ENCODE data around the gene ESR1. TPM values are rescaled to one million over a fixed set of nuclear protein-coding genes. Genes with fewer than 3 reads are reported as not detected.

The ESR1 gene
- total RNA-seq (2021) (0.32 to 1.3 TPM (median 0.98 TPM) in 3 replicates), Bru-seq, nascent RNA (percentile 23 among the genes with signal in this experiment)
- long read RNA-seq, experiment 1, partial matches to known transcripts, result 0 of 1 reads
- long read RNA-seq, experiment 1, other reads (novel, unspliced or antisense), result 1 of 1 reads
- long read RNA-seq, experiment 2, result 0 reads
- long read RNA-seq, experiment 3, result 0 reads

DNA sequence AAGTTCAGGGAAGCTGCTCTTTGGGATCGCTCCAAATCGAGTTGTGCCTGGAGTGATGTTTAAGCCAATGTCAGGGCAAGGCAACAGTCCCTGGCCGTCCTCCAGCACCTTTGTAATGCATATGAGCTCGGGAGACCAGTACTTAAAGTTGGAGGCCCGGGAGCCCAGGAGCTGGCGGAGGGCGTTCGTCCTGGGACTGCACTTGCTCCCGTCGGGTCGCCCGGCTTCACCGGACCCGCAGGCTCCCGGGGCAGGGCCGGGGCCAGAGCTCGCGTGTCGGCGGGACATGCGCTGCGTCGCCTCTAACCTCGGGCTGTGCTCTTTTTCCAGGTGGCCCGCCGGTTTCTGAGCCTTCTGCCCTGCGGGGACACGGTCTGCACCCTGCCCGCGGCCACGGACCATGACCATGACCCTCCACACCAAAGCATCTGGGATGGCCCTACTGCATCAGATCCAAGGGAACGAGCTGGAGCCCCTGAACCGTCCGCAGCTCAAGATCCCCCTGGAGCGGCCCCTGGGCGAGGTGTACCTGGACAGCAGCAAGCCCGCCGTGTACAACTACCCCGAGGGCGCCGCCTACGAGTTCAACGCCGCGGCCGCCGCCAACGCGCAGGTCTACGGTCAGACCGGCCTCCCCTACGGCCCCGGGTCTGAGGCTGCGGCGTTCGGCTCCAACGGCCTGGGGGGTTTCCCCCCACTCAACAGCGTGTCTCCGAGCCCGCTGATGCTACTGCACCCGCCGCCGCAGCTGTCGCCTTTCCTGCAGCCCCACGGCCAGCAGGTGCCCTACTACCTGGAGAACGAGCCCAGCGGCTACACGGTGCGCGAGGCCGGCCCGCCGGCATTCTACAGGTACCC lies at the start of gene ESR1:
TSS of gene ESR1 (plus strand) at position 170 of the 858 bp plus-strand sequence. CDS start at position 401, 231 bp downstream.
- ATAC-seq (peak; percentile 82), DNase-seq (ENCODE audit: low spot score) (peak; percentile 71)
- POLR2A ChIA-PET, result interaction anchor here (0.5 to 1.2 kb wide), 2 partner anchors 41 to 107 kb away, joined by 3 to 4 read pairs; no protein-coding TSS in a partner anchor
- Mint-ChIP-seq H3K27me3 (ENCODE audit: low read depth) (peaks cover 62% of the 10 kb centered on the region), H3K36me3 (no peaks in the 10 kb centered on the region), H3K27ac (peak within 1 kb of the TSS; percentile 30; the same call in 1 of the 2 replicates), H3K4me1 (peaks cover 25% of the 10 kb centered on the region), H3K4me3 (peak within 1 kb of the TSS; percentile 86), H3K9me3 (no peaks in the 10 kb centered on the region)
- CTCF ChIA-PET, result interaction anchor here (0.7 to 2.6 kb wide), 10 partner anchors 17 to 317 kb away, joined by 3 to 14 read pairs (median 4); no protein-coding TSS in a partner anchor
- TF ChIP-seq SMAD3 (CRISPR knock-in tag; IDR thresholded peaks at IDR 0.05; ENCODE audit: borderline replicate concordance) (no peak), ZNF396 (CRISPR knock-in tag; IDR thresholded peaks at IDR 0.05; ENCODE audit: borderline replicate concordance) (no peak), TCF7 (CRISPR knock-in tag; IDR thresholded peaks at IDR 0.05; ENCODE audit: low read depth) (no peak)
- TF ChIP-seq, protein P1, sequence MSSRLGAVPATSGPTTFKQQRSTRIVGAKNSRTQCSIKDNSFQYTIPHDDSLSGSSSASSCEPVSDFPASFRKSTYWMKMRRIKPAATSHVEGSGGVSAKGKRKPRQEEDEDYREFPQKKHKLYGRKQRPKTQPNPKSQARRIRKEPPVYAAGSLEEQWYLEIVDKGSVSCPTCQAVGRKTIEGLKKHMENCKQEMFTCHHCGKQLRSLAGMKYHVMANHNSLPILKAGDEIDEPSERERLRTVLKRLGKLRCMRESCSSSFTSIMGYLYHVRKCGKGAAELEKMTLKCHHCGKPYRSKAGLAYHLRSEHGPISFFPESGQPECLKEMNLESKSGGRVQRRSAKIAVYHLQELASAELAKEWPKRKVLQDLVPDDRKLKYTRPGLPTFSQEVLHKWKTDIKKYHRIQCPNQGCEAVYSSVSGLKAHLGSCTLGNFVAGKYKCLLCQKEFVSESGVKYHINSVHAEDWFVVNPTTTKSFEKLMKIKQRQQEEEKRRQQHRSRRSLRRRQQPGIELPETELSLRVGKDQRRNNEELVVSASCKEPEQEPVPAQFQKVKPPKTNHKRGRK (CRISPR knock-in tag; IDR thresholded peaks at IDR 0.05; ENCODE audit: borderline replicate concordance), result no peak
- TF ChIP-seq, protein P2, sequence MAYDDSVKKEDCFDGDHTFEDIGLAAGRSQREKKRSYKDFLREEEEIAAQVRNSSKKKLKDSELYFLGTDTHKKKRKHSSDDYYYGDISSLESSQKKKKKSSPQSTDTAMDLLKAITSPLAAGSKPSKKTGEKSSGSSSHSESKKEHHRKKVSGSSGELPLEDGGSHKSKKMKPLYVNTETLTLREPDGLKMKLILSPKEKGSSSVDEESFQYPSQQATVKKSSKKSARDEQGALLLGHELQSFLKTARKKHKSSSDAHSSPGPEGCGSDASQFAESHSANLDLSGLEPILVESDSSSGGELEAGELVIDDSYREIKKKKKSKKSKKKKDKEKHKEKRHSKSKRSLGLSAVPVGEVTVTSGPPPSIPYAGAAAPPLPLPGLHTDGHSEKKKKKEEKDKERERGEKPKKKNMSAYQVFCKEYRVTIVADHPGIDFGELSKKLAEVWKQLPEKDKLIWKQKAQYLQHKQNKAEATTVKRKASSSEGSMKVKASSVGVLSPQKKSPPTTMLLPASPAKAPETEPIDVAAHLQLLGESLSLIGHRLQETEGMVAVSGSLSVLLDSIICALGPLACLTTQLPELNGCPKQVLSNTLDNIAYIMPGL (CRISPR knock-in tag; IDR thresholded peaks at IDR 0.05), result peak; percentile 46; the same call in 1 of the 2 replicates
- TF ChIP-seq, protein P3, sequence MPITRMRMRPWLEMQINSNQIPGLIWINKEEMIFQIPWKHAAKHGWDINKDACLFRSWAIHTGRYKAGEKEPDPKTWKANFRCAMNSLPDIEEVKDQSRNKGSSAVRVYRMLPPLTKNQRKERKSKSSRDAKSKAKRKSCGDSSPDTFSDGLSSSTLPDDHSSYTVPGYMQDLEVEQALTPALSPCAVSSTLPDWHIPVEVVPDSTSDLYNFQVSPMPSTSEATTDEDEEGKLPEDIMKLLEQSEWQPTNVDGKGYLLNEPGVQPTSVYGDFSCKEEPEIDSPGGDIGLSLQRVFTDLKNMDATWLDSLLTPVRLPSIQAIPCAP (CRISPR knock-in tag; IDR thresholded peaks at IDR 0.05), result no peak
- TF ChIP-seq, protein P4, sequence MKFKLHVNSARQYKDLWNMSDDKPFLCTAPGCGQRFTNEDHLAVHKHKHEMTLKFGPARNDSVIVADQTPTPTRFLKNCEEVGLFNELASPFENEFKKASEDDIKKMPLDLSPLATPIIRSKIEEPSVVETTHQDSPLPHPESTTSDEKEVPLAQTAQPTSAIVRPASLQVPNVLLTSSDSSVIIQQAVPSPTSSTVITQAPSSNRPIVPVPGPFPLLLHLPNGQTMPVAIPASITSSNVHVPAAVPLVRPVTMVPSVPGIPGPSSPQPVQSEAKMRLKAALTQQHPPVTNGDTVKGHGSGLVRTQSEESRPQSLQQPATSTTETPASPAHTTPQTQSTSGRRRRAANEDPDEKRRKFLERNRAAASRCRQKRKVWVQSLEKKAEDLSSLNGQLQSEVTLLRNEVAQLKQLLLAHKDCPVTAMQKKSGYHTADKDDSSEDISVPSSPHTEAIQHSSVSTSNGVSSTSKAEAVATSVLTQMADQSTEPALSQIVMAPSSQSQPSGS (CRISPR knock-in tag; IDR thresholded peaks at IDR 0.05; ENCODE audit: borderline replicate concordance, low read depth), result no peak

DNA sequence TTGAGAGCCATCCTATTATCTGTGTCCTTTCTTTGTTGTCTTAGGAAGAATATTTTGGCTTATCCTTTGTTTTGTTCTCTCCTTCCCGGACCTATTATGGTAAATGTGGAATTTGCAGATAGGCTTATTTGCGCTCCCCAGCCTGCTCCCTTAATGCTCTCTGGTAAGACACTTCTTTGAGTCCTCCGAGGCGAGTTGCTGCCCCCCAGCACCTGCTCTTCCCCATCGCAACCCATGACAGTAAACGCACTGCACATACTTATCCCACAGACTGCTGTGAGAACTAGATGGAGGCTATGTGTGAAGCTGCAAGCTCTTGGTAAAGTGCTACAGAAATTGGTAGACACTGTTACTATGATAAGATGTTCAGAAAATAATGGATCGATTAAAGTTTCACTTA lies 47.0 kb upstream of the ESR1 start:
- no peaks in the 10 kb centered on the region for H3K36me3 Mint-ChIP-seq
- H3K27me3 Mint-ChIP-seq (ENCODE audit: low read depth), result no peaks in the 10 kb centered on the region
- peaks cover 23% of the 10 kb centered on the region for H3K4me1 Mint-ChIP-seq
- H3K4me3 Mint-ChIP-seq, result no peak overlapping the region
- 0 out of 2 replicates have a peak overlapping the region, but pooled peaks have one; percentile 1 for H3K27ac Mint-ChIP-seq
- POLR2A ChIA-PET, result no interaction called here
- no peaks in the 10 kb centered on the region; the same call in 1 of the 2 replicates for H3K9me3 Mint-ChIP-seq
- DNase-seq (ENCODE audit: low spot score), result no peak
- CTCF ChIA-PET, result interaction anchor here (0.6 kb wide), 1 partner anchor 11 kb away, joined by 3 read pairs; no protein-coding TSS in a partner anchor
- ATAC-seq, result no peak
- TF ChIP-seq IRF2 (CRISPR knock-in tag; IDR thresholded peaks at IDR 0.05; ENCODE audit: borderline replicate concordance, low read depth) (no peak), SOX15 (CRISPR knock-in tag; IDR thresholded peaks at IDR 0.05) (no peak), MYBL2 (CRISPR knock-in tag; IDR thresholded peaks at IDR 0.05) (no peak), KAT7 (CRISPR knock-in tag; IDR thresholded peaks at IDR 0.05; ENCODE audit: borderline replicate concordance) (no peak), JAZF1 (CRISPR knock-in tag; IDR thresholded peaks at IDR 0.05) (no peak), FOXJ3 (CRISPR knock-in tag; IDR thresholded peaks at IDR 0.05; ENCODE audit: borderline replicate concordance) (no peak)
- TF ChIP-seq, protein P5, sequence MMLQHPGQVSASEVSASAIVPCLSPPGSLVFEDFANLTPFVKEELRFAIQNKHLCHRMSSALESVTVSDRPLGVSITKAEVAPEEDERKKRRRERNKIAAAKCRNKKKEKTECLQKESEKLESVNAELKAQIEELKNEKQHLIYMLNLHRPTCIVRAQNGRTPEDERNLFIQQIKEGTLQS (CRISPR knock-in tag; conservative IDR thresholded peaks at IDR 0.05), result no peak
- TF ChIP-seq, protein P6, sequence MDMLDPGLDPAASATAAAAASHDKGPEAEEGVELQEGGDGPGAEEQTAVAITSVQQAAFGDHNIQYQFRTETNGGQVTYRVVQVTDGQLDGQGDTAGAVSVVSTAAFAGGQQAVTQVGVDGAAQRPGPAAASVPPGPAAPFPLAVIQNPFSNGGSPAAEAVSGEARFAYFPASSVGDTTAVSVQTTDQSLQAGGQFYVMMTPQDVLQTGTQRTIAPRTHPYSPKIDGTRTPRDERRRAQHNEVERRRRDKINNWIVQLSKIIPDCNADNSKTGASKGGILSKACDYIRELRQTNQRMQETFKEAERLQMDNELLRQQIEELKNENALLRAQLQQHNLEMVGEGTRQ (CRISPR knock-in tag; IDR thresholded peaks at IDR 0.05), result no peak
- TF ChIP-seq, protein P7, sequence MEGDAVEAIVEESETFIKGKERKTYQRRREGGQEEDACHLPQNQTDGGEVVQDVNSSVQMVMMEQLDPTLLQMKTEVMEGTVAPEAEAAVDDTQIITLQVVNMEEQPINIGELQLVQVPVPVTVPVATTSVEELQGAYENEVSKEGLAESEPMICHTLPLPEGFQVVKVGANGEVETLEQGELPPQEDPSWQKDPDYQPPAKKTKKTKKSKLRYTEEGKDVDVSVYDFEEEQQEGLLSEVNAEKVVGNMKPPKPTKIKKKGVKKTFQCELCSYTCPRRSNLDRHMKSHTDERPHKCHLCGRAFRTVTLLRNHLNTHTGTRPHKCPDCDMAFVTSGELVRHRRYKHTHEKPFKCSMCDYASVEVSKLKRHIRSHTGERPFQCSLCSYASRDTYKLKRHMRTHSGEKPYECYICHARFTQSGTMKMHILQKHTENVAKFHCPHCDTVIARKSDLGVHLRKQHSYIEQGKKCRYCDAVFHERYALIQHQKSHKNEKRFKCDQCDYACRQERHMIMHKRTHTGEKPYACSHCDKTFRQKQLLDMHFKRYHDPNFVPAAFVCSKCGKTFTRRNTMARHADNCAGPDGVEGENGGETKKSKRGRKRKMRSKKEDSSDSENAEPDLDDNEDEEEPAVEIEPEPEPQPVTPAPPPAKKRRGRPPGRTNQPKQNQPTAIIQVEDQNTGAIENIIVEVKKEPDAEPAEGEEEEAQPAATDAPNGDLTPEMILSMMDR (IDR thresholded peaks at IDR 0.05), result no peak
- TF ChIP-seq, protein P8, sequence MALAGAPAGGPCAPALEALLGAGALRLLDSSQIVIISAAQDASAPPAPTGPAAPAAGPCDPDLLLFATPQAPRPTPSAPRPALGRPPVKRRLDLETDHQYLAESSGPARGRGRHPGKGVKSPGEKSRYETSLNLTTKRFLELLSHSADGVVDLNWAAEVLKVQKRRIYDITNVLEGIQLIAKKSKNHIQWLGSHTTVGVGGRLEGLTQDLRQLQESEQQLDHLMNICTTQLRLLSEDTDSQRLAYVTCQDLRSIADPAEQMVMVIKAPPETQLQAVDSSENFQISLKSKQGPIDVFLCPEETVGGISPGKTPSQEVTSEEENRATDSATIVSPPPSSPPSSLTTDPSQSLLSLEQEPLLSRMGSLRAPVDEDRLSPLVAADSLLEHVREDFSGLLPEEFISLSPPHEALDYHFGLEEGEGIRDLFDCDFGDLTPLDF (CRISPR knock-in tag; IDR thresholded peaks at IDR 0.05), result no peak
- TF ChIP-seq, protein P9, sequence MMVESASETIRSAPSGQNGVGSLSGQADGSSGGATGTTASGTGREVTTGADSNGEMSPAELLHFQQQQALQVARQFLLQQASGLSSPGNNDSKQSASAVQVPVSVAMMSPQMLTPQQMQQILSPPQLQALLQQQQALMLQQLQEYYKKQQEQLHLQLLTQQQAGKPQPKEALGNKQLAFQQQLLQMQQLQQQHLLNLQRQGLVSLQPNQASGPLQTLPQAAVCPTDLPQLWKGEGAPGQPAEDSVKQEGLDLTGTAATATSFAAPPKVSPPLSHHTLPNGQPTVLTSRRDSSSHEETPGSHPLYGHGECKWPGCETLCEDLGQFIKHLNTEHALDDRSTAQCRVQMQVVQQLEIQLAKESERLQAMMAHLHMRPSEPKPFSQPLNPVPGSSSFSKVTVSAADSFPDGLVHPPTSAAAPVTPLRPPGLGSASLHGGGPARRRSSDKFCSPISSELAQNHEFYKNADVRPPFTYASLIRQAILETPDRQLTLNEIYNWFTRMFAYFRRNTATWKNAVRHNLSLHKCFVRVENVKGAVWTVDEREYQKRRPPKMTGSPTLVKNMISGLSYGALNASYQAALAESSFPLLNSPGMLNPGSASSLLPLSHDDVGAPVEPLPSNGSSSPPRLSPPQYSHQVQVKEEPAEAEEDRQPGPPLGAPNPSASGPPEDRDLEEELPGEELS (CRISPR knock-in tag; IDR thresholded peaks at IDR 0.05), result no peak
